GM21737 (cell line): ENCODE results near the gene STK11IP.

Experiments
- ATAC-seq: cut with Tn5 transposase; IDR thresholded peaks from one replicate; pipeline ENCODE4 v1.9.1; 2021; ENCODE audit warnings: mild to moderate bottlenecking, moderate library complexity; ENCODE audit not compliant: unreplicated experiment

The STK11IP gene

GRCh38 chr2:219576505-219577388 is 20.9 kb upstream of the STK11IP start:
- ATAC-seq, result no peak

- ATAC-seq, result no peak
Measured at GRCh38 chr2:219578811-219579613, 18.6 kb upstream of the STK11IP start.

GRCh38 chr2:219581346-219581745 is 16.3 kb upstream of the STK11IP start:
- ATAC-seq, result no peak

- ATAC-seq, result no peak
Measured at GRCh38 chr2:219591091-219591490, 6.6 kb upstream of the STK11IP start.

- ATAC-seq, result no peak
Measured at GRCh38 chr2:219592736-219593135, 4.9 kb upstream of the STK11IP start.

- no peak for ATAC-seq
Measured at GRCh38 chr2:219593154-219593553, 4.5 kb upstream of the STK11IP start.

GRCh38 chr2:219595256-219595655 is 2.4 kb upstream of the STK11IP start:
- ATAC-seq, result no peak

GRCh38 chr2:219596954-219597551 is 604 bp upstream of the STK11IP start:
- peak; percentile 4 for ATAC-seq

GRCh38 chr2:219598308-219599078 is 836 bp downstream of the STK11IP start:
- no peak for ATAC-seq

GRCh38 chr2:219603771-219604170 is 6.1 kb downstream of the STK11IP start:
- no peak for ATAC-seq

- ATAC-seq, result no peak
Measured at GRCh38 chr2:219605607-219605954, 7.9 kb downstream of the STK11IP start.

- no peak for ATAC-seq
Measured at GRCh38 chr2:219607931-219608330, 10.3 kb downstream of the STK11IP start.

GRCh38 chr2:219608399-219608964 is 10.8 kb downstream of the STK11IP start:
- no peak for ATAC-seq

- ATAC-seq, result no peak
Measured at GRCh38 chr2:219609149-219609750, 11.6 kb downstream of the STK11IP start.

- no peak for ATAC-seq
Measured at GRCh38 chr2:219611306-219611705, 13.6 kb downstream of the STK11IP start.

GRCh38 chr2:219611866-219612576 is 14.4 kb downstream of the STK11IP start:
- no peak for ATAC-seq

- ATAC-seq, result no peak
Measured at GRCh38 chr2:219612577-219613286, 15.1 kb downstream of the STK11IP start.

- no peak for ATAC-seq
Measured at GRCh38 chr2:219613461-219614070, 15.9 kb downstream of the STK11IP start.
